MG63 (cell line): Measurements from ENCODE around the gene LAMA2. TPM values are rescaled to one million over a fixed set of nuclear protein-coding genes. Genes with fewer than 3 reads are reported as not detected.

ENCODE experiments used
- DNase-seq: peaks from one replicate; pipeline ENCODE4 v3.0.0-alpha.2; 2020
- H3K27me3 ChIP-seq: fragments of 250-450 bp; sonication (Bioruptor Pico); 2 replicates; pipeline ENCODE4 v1.5.1; 2020; ENCODE audit warnings: mild to moderate bottlenecking, moderate library complexity
- H3K36me3 ChIP-seq: fragments of 250-450 bp; sonication (Bioruptor Pico); 2 replicates; pipeline ENCODE4 v1.5.1; 2020; ENCODE audit warnings: mild to moderate bottlenecking, moderate library complexity
- H3K4me3 ChIP-seq: fragments of 250-450 bp; sonication (Bioruptor Pico); 2 replicates; pipeline ENCODE4 v1.5.1; 2020; ENCODE audit warnings: mild to moderate bottlenecking, moderate library complexity
- H3K9me3 ChIP-seq: fragments of 250-450 bp; sonication (Bioruptor Pico); 2 replicates; pipeline ENCODE4 v1.5.1; 2020; ENCODE audit warnings: mild to moderate bottlenecking, moderate library complexity
- total RNA-seq: library from RNA; depleted of rRNA; stranded (reverse); fragments of >200 nt; shearing (Covaris generic); gene quantifications from 2 replicates; pipeline ENCODE4 v1.2.3, GENCODE V29; 2014; ENCODE audit warnings: low replicate concordance

The LAMA2 gene
- total RNA-seq, 1 experiment from 2014 or later, result 8.5 TPM

DNA sequence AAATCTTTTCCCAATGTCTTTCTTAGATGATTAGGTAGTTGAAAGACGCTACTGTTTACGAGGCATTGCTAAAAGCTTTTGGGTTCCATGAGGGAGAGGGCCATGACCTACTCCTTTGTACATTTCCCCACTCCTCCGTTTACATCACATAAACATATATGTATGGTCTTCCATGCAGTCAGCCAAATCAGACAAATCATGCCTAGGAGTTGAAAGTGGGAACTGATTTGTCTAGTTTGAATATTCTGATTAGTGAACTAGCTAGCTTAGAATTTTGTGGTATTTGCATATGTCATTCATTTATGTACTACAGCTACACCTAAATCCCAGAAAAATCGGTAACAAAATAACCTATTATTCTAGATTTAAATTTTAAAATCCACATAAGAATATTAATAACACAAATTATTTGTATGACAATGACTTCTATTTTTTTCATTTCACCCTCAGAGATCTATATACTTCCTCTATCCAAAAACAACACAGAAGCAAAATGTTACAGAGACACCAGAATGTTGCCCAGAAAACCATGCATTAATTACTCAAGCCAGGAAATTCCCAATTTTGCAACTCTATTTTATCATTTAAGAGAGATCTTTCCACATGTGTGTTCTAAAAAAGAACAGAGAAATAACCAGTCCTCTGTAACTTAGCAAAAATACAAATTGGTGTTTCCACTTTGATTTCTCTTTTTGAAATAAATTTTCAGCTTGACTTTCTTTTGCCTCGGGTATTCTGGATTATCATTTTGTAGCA lies 231.9 kb downstream of the LAMA2 start:
- no peak for DNase-seq
- no peak overlapping the region for H3K4me3 ChIP-seq
- H3K9me3 ChIP-seq, result no peaks in the 10 kb centered on the region
- no peaks in the 10 kb centered on the region for H3K27me3 ChIP-seq
- no peaks in the 10 kb centered on the region for H3K36me3 ChIP-seq

DNA sequence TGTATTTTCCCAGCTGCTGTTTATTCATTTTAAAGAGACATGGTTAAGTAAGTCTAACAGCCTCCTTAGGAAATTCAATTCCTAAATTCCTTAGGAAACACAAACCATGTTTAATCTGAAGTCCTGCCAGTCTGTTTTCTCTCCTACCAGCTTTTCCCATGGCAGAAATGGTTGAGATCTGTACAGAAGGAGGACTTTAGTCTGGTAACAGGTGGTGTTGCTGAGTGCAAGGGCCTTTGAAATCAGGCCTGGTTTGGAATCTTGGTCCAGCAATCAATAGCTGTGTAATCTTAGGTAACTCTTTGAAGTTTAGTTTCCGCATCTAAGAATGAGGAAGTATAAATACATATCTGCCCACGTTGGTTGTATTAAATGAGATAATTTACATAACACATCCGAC lies 232.5 kb downstream of the LAMA2 start:
- no peak for DNase-seq
- no peak overlapping the region for H3K4me3 ChIP-seq
- no peaks in the 10 kb centered on the region for H3K27me3 ChIP-seq
- H3K9me3 ChIP-seq, result no peaks in the 10 kb centered on the region
- no peaks in the 10 kb centered on the region for H3K36me3 ChIP-seq

DNA sequence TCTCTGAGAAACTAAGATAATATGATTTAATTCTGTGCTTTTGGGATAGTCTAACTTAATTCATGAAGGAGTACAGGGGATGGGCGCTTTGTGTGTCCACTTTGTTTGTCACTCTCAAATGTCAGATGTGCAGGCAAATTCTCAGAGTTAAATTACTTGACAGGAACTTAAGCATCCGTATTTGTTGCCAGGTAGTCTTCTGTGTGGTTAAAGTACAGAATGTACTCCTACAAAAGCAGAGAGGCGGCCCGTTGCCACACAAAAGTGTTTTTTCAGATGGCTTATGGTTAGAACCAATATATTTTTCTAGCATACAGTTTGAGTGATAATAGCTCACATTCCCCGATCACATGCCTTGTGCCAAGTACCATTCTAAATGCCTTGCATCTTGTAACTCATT lies 234.4 kb downstream of the LAMA2 start:
- Histone ChIP-seq H3K36me3 (no peaks in the 10 kb centered on the region), H3K4me3 (no peak overlapping the region), H3K27me3 (no peaks in the 10 kb centered on the region), H3K9me3 (no peaks in the 10 kb centered on the region)
- no peak for DNase-seq

DNA sequence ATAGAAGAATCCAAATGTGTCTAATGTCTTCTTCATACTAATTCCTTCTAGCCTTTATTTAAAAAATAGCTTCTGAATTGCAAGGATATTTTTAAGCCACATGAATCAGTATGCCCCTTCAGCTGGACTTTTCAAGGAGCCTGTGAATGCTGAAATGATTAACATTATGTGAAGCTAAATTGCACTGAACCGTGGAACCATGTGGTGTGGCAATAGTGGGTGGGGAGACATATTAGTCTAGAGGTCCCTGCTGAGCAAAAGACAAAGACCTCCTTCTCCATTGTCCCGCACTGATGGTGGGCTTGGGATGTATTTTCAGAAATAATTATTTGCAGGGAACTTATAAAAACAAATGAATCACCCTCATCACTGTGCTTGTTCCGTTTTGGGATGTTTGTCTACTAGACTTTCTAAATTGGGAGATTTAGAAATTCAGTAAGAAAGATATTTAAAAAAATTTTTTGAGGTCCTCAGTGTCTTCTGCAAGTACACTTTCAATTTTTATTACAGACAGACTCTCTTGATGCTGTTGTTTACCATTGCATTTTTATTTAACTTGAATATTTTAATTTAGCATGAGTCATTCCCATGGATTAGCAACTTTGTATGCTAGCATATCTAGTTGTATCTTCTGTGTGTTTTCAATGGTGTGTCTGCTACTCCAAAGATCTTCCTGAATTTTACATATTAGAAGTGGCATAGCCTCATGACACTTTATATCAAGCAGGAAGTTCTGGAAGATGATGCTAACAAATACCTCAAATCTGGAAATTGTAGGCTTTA lies 238.1 kb downstream of the LAMA2 start:
- no peaks in the 10 kb centered on the region for H3K36me3 ChIP-seq
- H3K27me3 ChIP-seq, result no peaks in the 10 kb centered on the region
- no peaks in the 10 kb centered on the region for H3K9me3 ChIP-seq
- H3K4me3 ChIP-seq, result no peak overlapping the region
- DNase-seq, result no peak

DNA sequence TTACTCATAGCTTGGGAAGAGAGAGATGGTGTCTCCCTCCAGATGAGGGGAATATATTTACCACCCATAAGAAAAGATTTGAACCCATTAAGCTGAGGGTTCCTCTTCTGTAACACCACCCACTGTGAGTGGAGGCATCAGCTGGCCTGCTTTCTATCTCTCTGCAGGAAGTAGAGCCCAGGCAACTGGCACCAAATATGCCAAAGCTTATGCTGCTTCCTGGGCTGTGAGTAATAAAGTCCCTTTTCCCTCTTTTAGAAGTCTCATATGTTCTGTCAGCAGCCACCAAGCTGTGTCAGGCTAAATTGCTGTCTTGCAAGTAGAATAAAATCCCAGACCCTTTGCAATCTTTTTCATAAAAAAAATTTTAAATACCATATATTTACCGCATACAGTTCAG lies 241.4 kb downstream of the LAMA2 start:
- Histone ChIP-seq H3K9me3 (no peaks in the 10 kb centered on the region), H3K36me3 (no peaks in the 10 kb centered on the region), H3K4me3 (no peak overlapping the region), H3K27me3 (no peaks in the 10 kb centered on the region)
- DNase-seq, result no peak

DNA sequence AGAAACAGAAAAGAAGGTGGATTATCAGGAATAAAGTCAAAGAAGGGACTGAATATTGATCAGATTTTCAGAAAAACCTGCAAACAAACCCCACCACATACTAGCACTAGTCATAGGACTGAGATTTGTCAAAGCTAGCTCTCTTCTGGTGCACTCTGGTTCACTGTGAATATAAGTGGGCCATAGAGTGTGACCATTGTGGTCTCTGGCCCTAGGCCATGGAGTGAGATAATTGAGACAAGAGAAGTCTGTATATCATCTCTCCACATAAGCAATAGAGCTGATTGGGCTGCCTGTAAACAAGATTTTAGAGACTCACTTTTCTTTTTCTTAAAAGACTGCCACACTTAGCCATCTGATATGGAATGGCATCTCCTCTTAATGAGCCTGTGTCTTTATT lies 247.2 kb downstream of the LAMA2 start:
- no peaks in the 10 kb centered on the region for H3K36me3 ChIP-seq
- H3K4me3 ChIP-seq, result no peak overlapping the region
- DNase-seq, result no peak
- no peaks in the 10 kb centered on the region for H3K9me3 ChIP-seq
- H3K27me3 ChIP-seq, result no peaks in the 10 kb centered on the region

DNA sequence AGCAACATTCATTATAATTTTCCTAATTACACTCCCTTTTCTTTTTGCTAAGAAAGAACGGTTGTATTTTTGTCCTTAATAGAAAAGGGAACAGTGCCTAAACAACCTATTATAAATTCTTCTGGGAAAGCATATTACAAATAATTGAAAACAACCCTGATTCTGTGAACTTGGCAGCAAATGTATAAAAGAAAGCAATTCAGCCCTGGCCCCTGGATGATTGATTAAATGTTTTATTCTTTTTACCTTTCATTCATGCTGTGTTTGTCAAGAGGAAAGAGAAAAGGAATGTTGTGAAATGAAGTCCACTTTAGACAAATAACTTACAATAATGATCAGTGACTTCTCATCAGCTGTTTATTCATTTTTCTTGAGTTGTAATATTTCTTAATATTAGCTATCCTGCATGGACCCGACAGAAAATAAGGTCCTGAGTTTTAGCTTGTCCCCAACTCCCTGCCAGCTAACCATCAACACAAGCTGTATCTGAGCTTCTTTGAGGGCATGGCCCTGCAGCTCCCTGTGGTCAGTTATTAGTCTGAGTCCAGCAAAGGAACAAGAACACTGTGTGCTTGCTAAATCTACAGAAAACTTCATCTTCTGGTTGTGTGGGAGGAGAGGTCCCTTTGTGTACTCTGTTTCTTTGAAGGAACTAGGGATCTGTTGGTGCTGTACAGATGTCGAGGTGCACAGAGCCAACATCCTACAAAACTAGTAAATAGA lies 248.2 kb downstream of the LAMA2 start:
- DNase-seq, result no peak
- no peaks in the 10 kb centered on the region for H3K9me3 ChIP-seq
- no peak overlapping the region for H3K4me3 ChIP-seq
- no peaks in the 10 kb centered on the region for H3K36me3 ChIP-seq
- H3K27me3 ChIP-seq, result no peaks in the 10 kb centered on the region

DNA sequence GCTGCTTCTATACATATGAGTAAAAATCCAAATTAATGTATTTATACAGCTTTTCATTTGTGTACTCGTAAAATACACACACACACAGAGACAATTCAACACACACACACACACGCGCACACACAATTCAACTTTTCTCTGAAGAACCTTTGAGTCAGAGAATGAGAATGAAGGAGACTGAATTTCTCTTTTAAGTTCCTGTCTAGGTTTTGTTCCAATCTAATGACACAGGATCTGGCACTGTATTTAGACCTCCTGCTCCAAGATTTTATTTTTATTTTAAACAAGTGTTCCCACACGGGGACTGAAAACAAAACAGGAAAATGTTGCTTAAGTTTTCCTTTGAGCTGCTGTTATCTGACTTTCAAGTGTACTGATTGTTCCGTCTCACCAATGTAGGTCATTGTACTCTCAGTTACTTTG lies 250.8 kb downstream of the LAMA2 start:
- no peaks in the 10 kb centered on the region for H3K27me3 ChIP-seq
- H3K36me3 ChIP-seq, result no peaks in the 10 kb centered on the region
- no peak overlapping the region for H3K4me3 ChIP-seq
- peak; percentile 24 for DNase-seq
- no peaks in the 10 kb centered on the region for H3K9me3 ChIP-seq

DNA sequence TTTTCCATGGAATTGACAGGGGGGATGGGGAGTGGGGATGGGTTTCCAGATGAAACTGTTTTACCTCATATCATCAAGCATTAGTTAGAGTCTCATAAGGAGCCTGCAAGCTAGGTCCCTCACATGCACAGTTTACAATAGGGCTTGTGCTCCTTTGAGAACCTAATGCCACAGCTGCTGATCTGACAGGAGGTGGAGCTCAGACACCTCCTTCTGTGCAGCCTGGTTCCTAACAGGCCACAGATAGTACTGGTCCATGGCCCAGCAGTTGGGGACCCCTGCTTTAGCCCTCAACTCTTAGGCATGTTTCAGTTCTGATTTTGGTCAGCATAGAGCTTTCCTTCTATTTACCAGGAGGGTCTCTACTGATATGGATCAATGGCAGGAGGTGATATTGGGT lies 251.6 kb downstream of the LAMA2 start:
- Histone ChIP-seq H3K36me3 (no peaks in the 10 kb centered on the region), H3K27me3 (no peaks in the 10 kb centered on the region), H3K4me3 (no peak overlapping the region), H3K9me3 (no peaks in the 10 kb centered on the region)
- no peak for DNase-seq

DNA sequence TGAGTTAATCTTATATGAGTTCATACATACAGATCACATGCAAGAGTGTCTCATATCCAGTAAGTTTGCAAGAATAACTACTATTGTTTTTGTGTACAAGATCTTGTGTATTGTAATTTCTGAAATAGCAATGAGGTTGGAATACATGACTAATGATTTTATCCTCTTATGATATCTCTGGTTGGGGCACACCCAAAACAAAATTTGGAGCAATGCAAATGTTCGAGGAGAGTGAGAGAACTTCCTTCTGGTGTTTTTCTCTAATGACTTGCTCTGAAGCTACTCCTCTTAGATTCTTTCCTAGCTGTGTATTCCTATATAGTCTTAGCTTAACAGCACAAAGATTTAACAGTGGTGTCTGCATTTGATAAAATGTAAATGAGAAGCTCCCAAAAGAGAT lies 252.5 kb downstream of the LAMA2 start:
- no peaks in the 10 kb centered on the region for H3K36me3 ChIP-seq
- H3K4me3 ChIP-seq, result no peak overlapping the region
- no peak for DNase-seq
- no peaks in the 10 kb centered on the region for H3K9me3 ChIP-seq
- no peaks in the 10 kb centered on the region for H3K27me3 ChIP-seq

DNA sequence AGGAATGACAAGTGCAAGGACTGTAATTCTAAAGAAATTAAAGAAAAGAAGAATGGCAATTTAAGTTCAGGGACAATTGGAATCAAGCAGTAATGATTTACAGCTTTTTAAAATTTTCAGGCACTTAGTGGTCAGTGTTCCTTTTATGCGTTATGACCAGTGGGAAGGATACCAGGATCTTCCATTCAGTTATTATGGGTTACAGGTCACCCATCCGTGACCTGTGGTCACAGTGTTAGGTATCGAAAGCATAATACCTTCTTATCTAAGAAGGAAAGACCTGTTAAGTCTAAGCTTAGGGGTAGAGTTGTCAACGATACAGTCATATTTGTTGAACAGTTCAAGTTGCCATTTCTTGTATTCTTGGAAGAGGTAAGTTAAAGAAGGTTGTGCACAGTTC lies 253.8 kb downstream of the LAMA2 start:
- no peak overlapping the region for H3K4me3 ChIP-seq
- H3K9me3 ChIP-seq, result no peaks in the 10 kb centered on the region
- H3K36me3 ChIP-seq, result no peaks in the 10 kb centered on the region
- DNase-seq, result no peak
- no peaks in the 10 kb centered on the region for H3K27me3 ChIP-seq

DNA sequence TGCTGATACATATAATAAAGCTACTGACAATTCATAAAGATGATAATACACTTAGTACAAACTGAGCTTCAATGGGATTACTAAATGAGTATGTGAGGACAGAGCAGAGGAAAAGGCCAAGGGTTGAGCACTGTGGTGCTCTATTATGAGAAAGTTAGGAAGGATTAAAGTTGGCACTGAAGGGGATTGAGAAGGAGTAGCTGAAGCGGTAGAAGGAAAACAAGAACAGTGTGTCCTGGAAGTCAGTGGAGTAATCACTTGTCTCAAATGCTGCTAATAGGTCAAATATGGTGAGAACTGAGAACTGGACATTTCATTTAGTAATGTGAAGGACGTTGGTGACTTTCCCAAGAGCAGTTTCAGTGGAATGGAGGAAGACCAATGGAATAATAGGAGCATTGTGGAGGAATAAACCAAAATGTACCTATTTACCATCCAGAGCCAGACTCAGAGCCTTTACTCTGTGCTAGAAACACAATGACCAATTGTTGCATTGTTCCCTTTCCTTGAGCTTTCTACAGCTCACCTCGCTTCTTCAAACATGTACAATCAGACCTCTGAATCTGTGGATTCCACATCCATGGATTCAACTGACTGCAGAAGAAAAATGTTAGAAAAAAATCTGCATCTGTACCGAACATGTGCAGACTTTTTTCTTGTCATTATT lies 255.9 kb downstream of the LAMA2 start:
- DNase-seq, result no peak
- H3K9me3 ChIP-seq, result no peaks in the 10 kb centered on the region
- H3K36me3 ChIP-seq, result no peaks in the 10 kb centered on the region
- no peaks in the 10 kb centered on the region for H3K27me3 ChIP-seq
- no peak overlapping the region for H3K4me3 ChIP-seq

DNA sequence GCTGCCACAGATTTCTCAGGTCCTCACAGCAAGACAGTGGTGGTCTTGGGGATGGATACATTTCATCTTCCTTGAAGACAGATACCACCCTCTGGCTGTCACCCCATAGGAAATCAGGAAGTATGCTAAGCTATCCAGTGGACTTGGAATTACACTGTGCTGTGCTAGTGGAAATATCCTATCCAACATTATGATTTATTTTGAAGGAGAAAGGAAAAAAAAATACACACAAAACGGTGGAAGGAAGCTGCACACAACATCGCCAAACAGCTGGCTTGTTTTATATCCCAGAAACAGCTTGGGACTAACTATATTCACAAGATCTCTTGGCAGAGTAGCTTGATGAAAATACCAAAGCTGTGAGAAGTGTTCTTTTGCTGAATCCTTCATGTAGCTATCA lies 257.6 kb downstream of the LAMA2 start:
- H3K4me3 ChIP-seq, result no peak overlapping the region
- peak; percentile 32 for DNase-seq

DNA sequence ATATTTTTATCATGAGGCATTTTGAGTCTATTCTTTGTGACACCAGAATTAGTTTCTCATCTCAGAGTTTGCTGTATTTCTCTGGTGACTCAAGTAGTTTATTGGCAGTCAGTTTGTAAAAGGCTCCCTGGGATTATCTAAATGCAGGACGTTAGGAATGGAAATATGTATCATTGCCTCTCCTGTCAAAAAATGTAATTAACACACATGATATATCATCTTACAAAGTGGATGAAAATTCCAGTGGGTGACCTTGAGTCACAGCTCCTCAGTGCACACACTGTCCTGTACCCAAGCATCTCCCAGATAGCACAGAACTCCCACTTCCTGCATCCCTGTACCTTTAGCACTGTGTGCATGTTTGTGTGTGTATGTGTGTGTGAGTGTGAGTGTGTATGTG lies 258.6 kb downstream of the LAMA2 start:
- Histone ChIP-seq H3K27me3 (no peaks in the 10 kb centered on the region), H3K4me3 (no peak overlapping the region), H3K9me3 (no peaks in the 10 kb centered on the region), H3K36me3 (no peaks in the 10 kb centered on the region)
- no peak for DNase-seq

More for the DNA sequence above, 257.6 kb downstream of the LAMA2 start:
- H3K36me3 ChIP-seq, result no peaks in the 10 kb centered on the region
- H3K27me3 ChIP-seq, result no peaks in the 10 kb centered on the region
- no peaks in the 10 kb centered on the region for H3K9me3 ChIP-seq

DNA sequence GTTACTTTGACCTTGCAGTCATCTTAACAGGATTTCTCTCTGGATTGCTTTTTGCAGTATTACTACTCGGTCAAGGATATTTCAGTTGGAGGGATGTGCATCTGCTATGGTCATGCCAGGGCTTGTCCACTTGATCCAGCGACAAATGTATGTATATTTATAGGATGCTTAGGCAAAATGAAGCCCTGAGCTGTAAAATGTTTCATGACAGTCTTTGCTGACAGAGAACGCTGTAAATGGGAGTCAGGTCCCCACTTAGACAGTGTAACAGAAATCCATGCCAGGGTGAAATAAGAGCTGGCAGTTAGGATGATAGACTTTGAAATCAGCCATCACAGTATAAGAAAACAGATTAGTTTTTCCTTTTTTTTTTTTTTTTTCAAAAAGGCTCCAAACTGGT lies 264.0 kb downstream of the LAMA2 start:
- no peak for DNase-seq
- Histone ChIP-seq H3K9me3 (no peaks in the 10 kb centered on the region), H3K27me3 (no peaks in the 10 kb centered on the region), H3K4me3 (no peak overlapping the region), H3K36me3 (no peaks in the 10 kb centered on the region)

DNA sequence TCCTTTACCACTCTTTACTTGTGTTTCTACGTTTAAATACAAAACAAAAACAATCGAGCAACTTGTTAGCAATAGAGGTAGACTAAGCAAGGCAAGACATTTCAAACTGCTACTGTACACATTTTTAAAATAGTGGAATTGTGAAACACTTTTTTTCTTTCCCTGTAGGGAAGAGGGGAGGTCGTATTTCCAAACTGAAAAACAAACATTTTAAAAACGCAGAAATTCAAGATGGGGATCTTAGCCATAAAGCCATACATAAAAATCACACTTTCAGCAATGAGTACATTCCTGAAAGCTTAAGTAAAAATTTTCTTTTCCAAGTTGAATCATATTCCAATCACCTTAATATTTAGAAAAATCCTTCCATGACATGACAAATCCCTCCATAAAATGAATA lies 267.6 kb downstream of the LAMA2 start:
- no peak overlapping the region for H3K4me3 ChIP-seq
- DNase-seq, result no peak
- H3K27me3 ChIP-seq, result no peaks in the 10 kb centered on the region
- H3K9me3 ChIP-seq, result no peaks in the 10 kb centered on the region
- no peaks in the 10 kb centered on the region for H3K36me3 ChIP-seq

DNA sequence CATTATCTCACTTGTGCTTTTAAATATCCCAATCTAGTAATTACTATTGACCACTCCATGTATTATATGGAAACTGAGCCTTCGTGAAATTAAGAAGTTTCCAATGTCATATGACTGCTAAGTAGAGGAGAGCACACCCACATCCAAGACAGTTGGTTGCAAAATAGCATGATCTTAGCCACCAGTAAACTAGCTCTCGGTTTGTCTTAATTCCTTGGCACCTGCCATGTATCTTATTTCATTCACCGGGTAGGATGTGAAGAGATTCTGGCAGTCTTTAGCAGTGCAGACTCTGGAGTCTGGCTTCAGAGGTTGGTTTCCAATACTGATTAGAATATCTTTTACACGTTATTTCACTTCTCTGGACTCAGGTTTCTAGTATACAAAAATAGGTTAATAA lies 270.3 kb downstream of the LAMA2 start:
- no peaks in the 10 kb centered on the region for H3K27me3 ChIP-seq
- DNase-seq, result no peak
- H3K36me3 ChIP-seq, result no peaks in the 10 kb centered on the region
- H3K9me3 ChIP-seq, result no peaks in the 10 kb centered on the region
- H3K4me3 ChIP-seq, result no peak overlapping the region
